BJ (cell line): ENCODE results near the gene KLHL6. TPM values are rescaled to one million over a fixed set of nuclear protein-coding genes. Genes with fewer than 3 reads are reported as not detected.

Experiments used
- CTCF ChIA-PET: fragments of 350-600 bp; formaldehyde crosslinking; extraction: SDS; loops from one replicate; lab custom pipeline; 2021; ENCODE audit warnings: antibody characterized with exemption, inconsistent platforms; lab: Yijun Ruan, JAX
- POLR2A ChIA-PET: fragments of 300-600 bp; sonication (Branson Sonifier 250); formaldehyde crosslinking; extraction: SDS; loops from one replicate; lab custom pipeline; 2021; ENCODE audit warnings: antibody characterized with exemption; lab: Charles Lee
- DNase-seq: peaks from one replicate; pipeline ENCODE4 v3.0.0-alpha.2; 2011; ENCODE audit warnings: low read depth
- H3K27me3 ChIP-seq: 2 replicates; pipeline ENCODE4 v1.6.0; 2011; ENCODE audit warnings: low read length; ENCODE audit not compliant: control insufficient read depth, insufficient read depth
- H3K36me3 ChIP-seq: 2 replicates; pipeline ENCODE4 v1.5.1; 2011; ENCODE audit warnings: low read length; ENCODE audit not compliant: control insufficient read depth, insufficient read depth
- H3K4me3 ChIP-seq: 2 replicates; pipeline ENCODE4 v1.5.1; 2011; ENCODE audit warnings: low read depth, mild to moderate bottlenecking, control low read depth, low read length
- CTCF ChIP-seq: IDR thresholded peaks from 2 replicates; pipeline ENCODE4 v1.5.1; 2011; ENCODE audit warnings: low read depth, mild to moderate bottlenecking, control low read depth, inconsistent platforms, low read length, moderate library complexity; ENCODE audit not compliant: insufficient read depth
- polyA plus RNA-seq: library from polyadenylated mRNA; depleted of rRNA; stranded (reverse); fragments of >200 nt; gene quantifications from 2 replicates; pipeline ENCODE4 v1.2.3, GENCODE V29; 2011

KLHL6 gene
- polyA plus RNA-seq, 1 experiment = not detected

DNA sequence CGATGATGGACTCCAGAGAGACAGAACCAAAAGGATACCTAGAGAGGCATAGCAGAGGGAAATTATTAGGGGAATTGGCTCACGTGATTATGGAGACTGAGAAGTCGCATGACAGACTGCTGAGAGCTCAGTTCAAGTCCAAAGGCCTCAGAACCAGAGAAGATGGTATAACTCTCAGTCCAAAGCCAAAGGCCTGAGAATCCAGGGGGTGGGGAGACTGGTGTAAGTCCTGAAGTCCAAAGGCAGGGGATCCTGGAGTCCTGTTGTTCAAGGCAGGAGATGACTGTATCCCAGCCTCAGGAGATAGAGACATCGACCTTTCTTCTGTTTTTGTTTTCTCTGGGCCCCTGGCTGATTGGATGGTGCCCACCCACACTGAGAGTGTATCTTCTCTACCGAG lies 1.2 kb upstream of the KLHL6 start:
- Histone ChIP-seq H3K36me3 (no peaks in the 10 kb centered on the region), H3K4me3 (no peak overlapping the region), H3K27me3 (no peaks in the 10 kb centered on the region)
- DNase-seq = no peak
- TF ChIP-seq CTCF = no peak
- ChIA-PET CTCF (no interaction called here), POLR2A (no interaction called here)

- CTCF ChIA-PET = no interaction called here
- DNase-seq = no peak
These were observed 1.1 kb downstream of the KLHL6 start for GRCh38 chr3:183554377-183554776.

GRCh38 chr3:183553334-183554026 lies 2.0 kb downstream of the KLHL6 start:
- CTCF ChIA-PET = no interaction called here
- POLR2A ChIA-PET = no interaction called here
- H3K36me3 ChIP-seq = no peaks in the 10 kb centered on the region
- no peak for TF ChIP-seq CTCF
- no peak for DNase-seq
- H3K27me3 ChIP-seq = no peaks in the 10 kb centered on the region
- no peak overlapping the region for H3K4me3 ChIP-seq

More at GRCh38 chr3:183554377-183554776, 1.1 kb downstream of the KLHL6 start:
- no peaks in the 10 kb centered on the region for H3K27me3 ChIP-seq
- H3K4me3 ChIP-seq = no peak overlapping the region
- no peak for TF ChIP-seq CTCF
- H3K36me3 ChIP-seq = no peaks in the 10 kb centered on the region
- POLR2A ChIA-PET = no interaction called here

GRCh38 chr3:183551930-183552329 lies 3.6 kb downstream of the KLHL6 start:
- no peaks in the 10 kb centered on the region for H3K27me3 ChIP-seq
- H3K36me3 ChIP-seq = no peaks in the 10 kb centered on the region
- no peak for DNase-seq
- no peak overlapping the region for H3K4me3 ChIP-seq
- TF ChIP-seq CTCF = no peak
- CTCF ChIA-PET = interaction anchor here (0.8 kb wide), 1 partner anchor 15 kb away, joined by 3 read pairs; no protein-coding TSS in a partner anchor
- POLR2A ChIA-PET = no interaction called here

GRCh38 chr3:183548262-183548769 lies 7.2 kb downstream of the KLHL6 start:
- ChIA-PET POLR2A (no interaction called here), CTCF (interaction anchor here (0.8 to 1.3 kb wide), 2 partner anchors 11 kb away, joined by 3 read pairs; no protein-coding TSS in a partner anchor)
- no peak for TF ChIP-seq CTCF

More at GRCh38 chr3:183548262-183548769, 7.2 kb downstream of the KLHL6 start:
- peak; percentile 13 for DNase-seq
- Histone ChIP-seq H3K4me3 (no peak overlapping the region), H3K27me3 (no peaks in the 10 kb centered on the region), H3K36me3 (no peaks in the 10 kb centered on the region)
